ENCODE measurements around the gene SERP1.
A peak's percentile ranks its signal among the peaks of the same experiment; 100 is the strongest.

Gene SERP1

DNA sequence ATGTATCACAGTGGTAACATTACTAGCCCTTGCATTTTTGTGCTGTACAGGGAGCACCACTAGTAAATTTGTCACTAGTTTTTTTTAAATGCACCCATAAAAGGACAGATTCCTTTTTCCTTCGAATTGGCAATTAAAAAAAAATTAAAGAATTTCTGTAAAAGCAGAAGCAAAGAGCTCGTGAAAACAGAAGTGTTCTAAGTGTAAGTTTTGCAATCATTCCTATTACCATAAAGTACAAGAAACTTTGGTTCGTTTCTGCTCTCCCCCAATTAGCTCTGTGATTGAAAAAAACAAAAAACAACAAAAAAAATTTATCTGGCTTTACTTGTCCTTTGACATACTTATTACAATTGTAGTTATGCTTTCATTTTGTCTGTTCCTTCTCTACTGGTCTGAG is 5.3 kb downstream of the SERP1 start:
- H3K4me3 ChIP-seq (ENCODE audit: control insufficient read depth, low read depth, low read length): no peak overlapping the region
- TF ChIP-seq, protein P1, sequence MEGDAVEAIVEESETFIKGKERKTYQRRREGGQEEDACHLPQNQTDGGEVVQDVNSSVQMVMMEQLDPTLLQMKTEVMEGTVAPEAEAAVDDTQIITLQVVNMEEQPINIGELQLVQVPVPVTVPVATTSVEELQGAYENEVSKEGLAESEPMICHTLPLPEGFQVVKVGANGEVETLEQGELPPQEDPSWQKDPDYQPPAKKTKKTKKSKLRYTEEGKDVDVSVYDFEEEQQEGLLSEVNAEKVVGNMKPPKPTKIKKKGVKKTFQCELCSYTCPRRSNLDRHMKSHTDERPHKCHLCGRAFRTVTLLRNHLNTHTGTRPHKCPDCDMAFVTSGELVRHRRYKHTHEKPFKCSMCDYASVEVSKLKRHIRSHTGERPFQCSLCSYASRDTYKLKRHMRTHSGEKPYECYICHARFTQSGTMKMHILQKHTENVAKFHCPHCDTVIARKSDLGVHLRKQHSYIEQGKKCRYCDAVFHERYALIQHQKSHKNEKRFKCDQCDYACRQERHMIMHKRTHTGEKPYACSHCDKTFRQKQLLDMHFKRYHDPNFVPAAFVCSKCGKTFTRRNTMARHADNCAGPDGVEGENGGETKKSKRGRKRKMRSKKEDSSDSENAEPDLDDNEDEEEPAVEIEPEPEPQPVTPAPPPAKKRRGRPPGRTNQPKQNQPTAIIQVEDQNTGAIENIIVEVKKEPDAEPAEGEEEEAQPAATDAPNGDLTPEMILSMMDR (conservative IDR thresholded peaks at IDR 0.05; ENCODE audit: control insufficient read depth, insufficient read depth, low read depth, low read length): no peak
- DNase-seq (ENCODE audit: low read depth): no peak

DNA sequence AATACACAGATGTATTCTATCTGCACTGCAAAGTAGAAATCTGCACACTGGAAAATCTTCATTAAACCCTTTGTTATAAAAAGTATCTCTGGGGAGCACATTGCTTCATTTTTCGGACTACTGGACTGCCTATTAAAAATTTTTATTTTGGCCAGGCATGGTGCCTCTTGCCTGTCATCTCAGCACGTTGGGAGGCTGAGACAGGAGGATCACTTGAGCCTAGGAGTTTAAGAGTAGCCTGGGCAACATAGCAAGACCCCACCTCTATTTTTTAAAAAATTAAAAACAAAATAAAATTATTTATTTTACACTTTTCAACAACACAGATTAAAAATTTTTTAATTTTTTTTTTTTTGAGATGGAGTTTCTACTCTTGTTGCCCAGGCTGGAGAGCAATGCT is 6.0 kb downstream of the SERP1 start:
- TF ChIP-seq, protein P1 (conservative IDR thresholded peaks at IDR 0.05; ENCODE audit: control insufficient read depth, insufficient read depth, low read depth, low read length): no peak
- DNase-seq (ENCODE audit: low read depth): no peak
- H3K4me3 ChIP-seq (ENCODE audit: control insufficient read depth, low read depth, low read length): no peak overlapping the region

DNA sequence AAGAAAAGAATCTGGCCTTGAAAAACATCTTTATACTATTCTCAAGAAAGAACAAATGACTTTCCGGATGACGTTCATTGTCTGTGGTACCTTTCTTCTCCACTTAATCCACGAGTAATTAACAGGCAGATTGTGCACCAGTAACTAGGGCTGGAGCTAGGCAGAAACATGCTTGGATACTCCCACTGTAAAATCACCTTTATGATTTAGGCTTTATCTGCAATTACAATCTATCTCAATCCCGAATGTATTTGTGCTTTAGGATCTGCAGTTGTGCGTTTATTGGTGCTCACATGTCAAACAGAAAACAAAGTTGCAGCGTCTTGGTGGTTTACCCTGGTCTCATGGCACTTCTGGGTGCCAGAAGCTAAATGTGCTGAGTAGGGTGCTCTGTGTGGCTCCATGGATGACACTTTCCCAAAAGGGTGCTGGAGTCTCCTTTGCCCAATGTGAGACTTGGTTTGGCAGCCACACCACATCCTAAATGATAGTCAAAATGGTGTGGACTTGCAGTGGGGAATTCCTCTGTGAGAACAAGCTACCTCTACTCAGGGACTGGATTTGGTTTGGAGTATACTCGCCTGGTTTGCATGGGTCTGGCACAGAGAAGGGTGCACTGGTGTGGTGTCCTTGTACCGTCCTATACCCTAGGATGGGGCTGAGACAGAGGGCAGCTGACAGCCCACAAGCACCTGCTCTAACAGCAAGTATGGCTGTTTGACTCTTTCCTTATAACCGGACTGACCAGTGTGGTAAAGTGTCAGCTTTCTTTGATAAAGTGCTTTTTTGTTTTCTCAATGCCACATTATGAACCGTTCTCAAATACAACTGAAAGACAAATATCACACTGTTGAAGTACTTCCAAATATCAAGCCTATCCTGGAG is 7.7 kb downstream of the SERP1 start:
- no peak for DNase-seq (ENCODE audit: low read depth)
- TF ChIP-seq, protein P1 (conservative IDR thresholded peaks at IDR 0.05; ENCODE audit: control insufficient read depth, insufficient read depth, low read depth, low read length): no peak
- no peak overlapping the region for H3K4me3 ChIP-seq (ENCODE audit: control insufficient read depth, low read depth, low read length)

DNA sequence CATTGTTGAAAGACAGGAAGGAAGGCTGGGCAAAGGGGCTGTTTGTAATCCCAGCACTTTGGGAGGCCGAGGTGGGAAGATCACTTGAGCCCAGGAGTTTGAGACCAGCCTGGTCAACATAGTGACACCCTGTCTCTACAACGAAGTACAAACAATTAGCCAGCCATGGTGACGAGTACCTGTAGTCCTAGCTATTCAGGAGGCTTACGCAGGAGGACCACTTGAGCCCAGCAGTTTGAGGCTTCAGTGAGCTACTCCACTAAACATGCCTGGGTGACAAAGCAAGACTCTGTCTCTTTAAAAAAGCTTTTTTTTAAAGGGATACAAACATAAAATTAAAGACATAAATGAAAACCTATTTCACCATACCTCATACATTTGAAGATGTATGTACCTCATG is 11.1 kb downstream of the SERP1 start:
- TF ChIP-seq, protein P1 (conservative IDR thresholded peaks at IDR 0.05; ENCODE audit: control insufficient read depth, insufficient read depth, low read depth, low read length): no peak
- no peak for DNase-seq (ENCODE audit: low read depth)
- no peak overlapping the region for H3K4me3 ChIP-seq (ENCODE audit: control insufficient read depth, low read depth, low read length)

DNA sequence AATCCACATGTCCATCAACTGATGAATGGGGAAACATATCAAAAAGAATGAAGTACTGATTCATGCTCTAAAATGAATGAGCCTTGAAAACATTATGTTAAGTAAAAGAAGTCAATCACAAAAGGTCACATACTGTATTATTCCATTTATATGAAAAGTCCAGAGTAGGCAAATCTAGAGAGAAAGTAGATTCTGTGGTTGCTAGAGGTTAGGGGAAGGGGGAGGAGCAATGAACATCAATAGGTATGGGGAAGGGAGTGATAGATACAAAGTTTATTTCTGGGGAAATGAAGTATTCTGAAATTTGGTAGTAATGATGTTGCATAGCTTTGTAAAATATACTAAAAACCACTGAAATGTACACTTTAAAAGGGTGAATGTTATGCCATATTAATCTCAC is 14.5 kb downstream of the SERP1 start:
- H3K4me3 ChIP-seq (ENCODE audit: control insufficient read depth, low read depth, low read length): no peak overlapping the region
- no peak for DNase-seq (ENCODE audit: low read depth)
- TF ChIP-seq, protein P1 (conservative IDR thresholded peaks at IDR 0.05; ENCODE audit: control insufficient read depth, insufficient read depth, low read depth, low read length): no peak

DNA sequence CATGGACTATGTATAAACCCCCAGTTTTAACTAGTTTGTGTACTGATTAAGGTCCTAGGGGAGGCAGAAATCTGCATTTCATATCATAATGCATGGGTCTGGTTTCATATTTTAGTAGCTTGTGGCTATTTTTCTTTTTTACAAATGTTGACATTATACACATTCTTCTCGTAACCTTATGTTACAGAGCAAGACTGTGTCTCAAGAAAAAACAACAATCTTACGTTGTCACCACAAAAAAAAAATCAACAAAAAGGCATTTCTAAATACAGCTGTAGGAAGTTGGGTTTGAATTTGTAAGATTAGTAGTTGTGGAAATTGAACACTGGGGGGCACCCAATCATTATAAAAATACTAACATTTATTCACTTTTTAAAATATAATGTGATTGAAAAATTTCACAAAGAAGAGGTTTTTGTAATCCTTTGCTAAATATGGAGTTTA is 17.9 kb downstream of the SERP1 start:
- peak; percentile 35 for DNase-seq (ENCODE audit: low read depth)
- no peak overlapping the region for H3K4me3 ChIP-seq (ENCODE audit: control insufficient read depth, low read depth, low read length)
- TF ChIP-seq, protein P1 (conservative IDR thresholded peaks at IDR 0.05; ENCODE audit: control insufficient read depth, insufficient read depth, low read depth, low read length): peak; percentile 22
